CD14-positive monocyte (primary cell): ENCODE measurements around the gene ALDH18A1. TPM values are rescaled to one million over a fixed set of nuclear protein-coding genes. Genes with fewer than 3 reads are reported as not detected.

Experiments
- DNase-seq, 3 donors: peaks; one replicate each; pipeline ENCODE4 v3.0.0-alpha.2; 2011 to 2022
- H2AFZ ChIP-seq: 2 replicates; pipeline ENCODE4 v1.6.0; 2012; ENCODE audit warnings: mild to moderate bottlenecking, low read depth, low read length, inconsistent platforms; ENCODE audit not compliant: insufficient read depth, poor library complexity, severe bottlenecking
- H3K27ac ChIP-seq, 2 donors: 1 replicate in 1 of 2; 2 replicates in 1 of 2; pipeline ENCODE4 v1.5.1; 2012 to 2013; ENCODE audit warnings: low read length in 2 of 2, control low read depth in 1 of 2, inconsistent platforms in 1 of 2, low read depth in 1 of 2, mild to moderate bottlenecking in 1 of 2
- H3K27me3 ChIP-seq, 2 donors: one replicate each; pipeline versions ENCODE4 v1.6.0 to v1.6.1; 2011 to 2013; ENCODE audit warnings: low read length in 2 of 2; ENCODE audit not compliant: control insufficient read depth in 2 of 2, insufficient read depth in 2 of 2
- H3K36me3 ChIP-seq, 2 donors: replicated peaks in 1 of 2; 1 replicate in 1 of 2; 2 replicates in 1 of 2; pipeline versions ENCODE4 v1.5.1 to v1.6.1; 2012 to 2013; ENCODE audit warnings: low read length in 2 of 2, control low read depth in 1 of 2, inconsistent platforms in 1 of 2, mild to moderate bottlenecking in 1 of 2; ENCODE audit not compliant: insufficient read depth in 2 of 2, control insufficient read depth in 1 of 2
- H3K4me1 ChIP-seq, 2 donors: 1 replicate in 1 of 2; 2 replicates in 1 of 2; pipeline versions ENCODE4 v1.5.1 to v1.6.1; 2012 to 2013; ENCODE audit warnings: low read length in 2 of 2, control low read depth in 1 of 2, inconsistent platforms in 1 of 2, mild to moderate bottlenecking in 1 of 2, moderate library complexity in 1 of 2; ENCODE audit not compliant: insufficient read depth in 2 of 2, control insufficient read depth in 1 of 2
- H3K4me2 ChIP-seq: replicated peaks from 2 replicates; pipeline ENCODE3; 2012; ENCODE audit warnings: low read length, moderate library complexity, mild to moderate bottlenecking; ENCODE audit not compliant: poor library complexity, severe bottlenecking; ENCODE audit errors: extremely low read depth
- H3K4me3 ChIP-seq, 3 experiments: fragments of 200-600 bp in 1 of 3; sonication (generic) in 1 of 3; replicated peaks in 1 of 3; 1 replicate in 2 of 3; 2 replicates in 1 of 3; pipeline ENCODE4 v1.5.1; 2011 to 2013; ENCODE audit warnings: low read length in 3 of 3, mild to moderate bottlenecking in 3 of 3, control low read depth in 2 of 3, low read depth in 2 of 3, inconsistent platforms in 1 of 3, moderate library complexity in 1 of 3
- H3K79me2 ChIP-seq: 2 replicates; pipeline ENCODE4 v1.6.0; 2012; ENCODE audit warnings: mild to moderate bottlenecking, control low read depth, inconsistent platforms, low read length, moderate library complexity; ENCODE audit not compliant: insufficient read depth
- H3K9ac ChIP-seq: 2 replicates; pipeline ENCODE4 v1.6.0; 2017; ENCODE audit warnings: low read length, mild to moderate bottlenecking; ENCODE audit not compliant: insufficient read depth, poor library complexity, severe bottlenecking
- H3K9me3 ChIP-seq, 2 donors: replicated peaks in 1 of 2; 1 replicate in 1 of 2; 2 replicates in 1 of 2; pipeline versions ENCODE4 v1.5.1 to v1.6.1; 2012 to 2013; ENCODE audit warnings: low read length in 2 of 2, control low read depth in 1 of 2; ENCODE audit not compliant: control insufficient read depth in 1 of 2, insufficient read depth in 1 of 2
- H4K20me1 ChIP-seq: 2 replicates; pipeline ENCODE4 v1.6.0; 2012; ENCODE audit warnings: mild to moderate bottlenecking, low read length, control low read depth, moderate library complexity; ENCODE audit not compliant: insufficient read depth
- H3K27ac Mint-ChIP-seq, 7 donors: one replicate each; pipeline ENCODE4 v1.8.0; 2020; ENCODE audit warnings: mild to moderate bottlenecking in 7 of 7, mixed read lengths in 7 of 7, moderate library complexity in 6 of 7, inconsistent platforms in 2 of 7
- H3K27me3 Mint-ChIP-seq, 3 donors: one replicate each; pipeline ENCODE4 v1.8.0; 2021 to 2022; ENCODE audit warnings: low read depth in 3 of 3, mild to moderate bottlenecking in 3 of 3, mixed read lengths in 3 of 3, moderate library complexity in 3 of 3, inconsistent platforms in 1 of 3
- H3K36me3 Mint-ChIP-seq, 2 donors: one replicate each; pipeline ENCODE4 v1.8.0; 2020; ENCODE audit warnings: mixed read lengths in 2 of 2, inconsistent platforms in 1 of 2, mild to moderate bottlenecking in 1 of 2
- H3K4me1 Mint-ChIP-seq: one replicate; pipeline ENCODE4 v1.8.0; 2020; ENCODE audit warnings: mild to moderate bottlenecking, mixed read lengths
- H3K4me3 Mint-ChIP-seq, 2 donors: one replicate each; pipeline ENCODE4 v1.8.0; 2020; ENCODE audit warnings: mild to moderate bottlenecking in 2 of 2, mixed read lengths in 2 of 2, moderate library complexity in 1 of 2
- H3K9me3 Mint-ChIP-seq, 7 donors: one replicate each; pipeline ENCODE4 v1.8.0; 2020 to 2022; ENCODE audit warnings: mixed read lengths in 7 of 7, mild to moderate bottlenecking in 6 of 7, moderate library complexity in 6 of 7, inconsistent platforms in 2 of 7
- WGBS: methylation state at CpG from one replicate; pipeline ENCODE4 v1.1.5; 2013; ENCODE audit warnings: missing lambda C conversion rate; ENCODE audit not compliant: insufficient coverage; 5-methylcytosine and 5-hydroxymethylcytosine counted together
- intact Hi-C, 2 donors: fragments of 100-400 bp; cut with micrococcal nuclease; formaldehyde crosslinking; loops; one replicate each; pipeline versions ENCODE4 v1.15.0 to v1.15.1; 2023
- polyA plus RNA-seq, 3 donors: library from polyadenylated mRNA; depleted of rRNA in 1 of 3; unstranded in 2 of 3; stranded (reverse) in 1 of 3; fragments of 300-500 nt in 2 of 3; fragments of >200 nt in 1 of 3; fragmentation: Illumina TruSeq in 2 of 3; gene quantifications; 1 replicate in 2 of 3; 2 replicates in 1 of 3; pipeline ENCODE4 v1.2.3, GENCODE V29; 2012 to 2021
- TF ChIP-seq, protein P1 (sequence below): fragments of 200-600 bp; IDR thresholded peaks from one replicate; pipeline ENCODE4 v1.8.0; 2022; ENCODE audit warnings: antibody characterized with exemption, mild to moderate bottlenecking

ALDH18A1 gene
- polyA plus RNA-seq, 3 donors = 1.7 to 2.6 (median 2.6) TPM

DNA sequence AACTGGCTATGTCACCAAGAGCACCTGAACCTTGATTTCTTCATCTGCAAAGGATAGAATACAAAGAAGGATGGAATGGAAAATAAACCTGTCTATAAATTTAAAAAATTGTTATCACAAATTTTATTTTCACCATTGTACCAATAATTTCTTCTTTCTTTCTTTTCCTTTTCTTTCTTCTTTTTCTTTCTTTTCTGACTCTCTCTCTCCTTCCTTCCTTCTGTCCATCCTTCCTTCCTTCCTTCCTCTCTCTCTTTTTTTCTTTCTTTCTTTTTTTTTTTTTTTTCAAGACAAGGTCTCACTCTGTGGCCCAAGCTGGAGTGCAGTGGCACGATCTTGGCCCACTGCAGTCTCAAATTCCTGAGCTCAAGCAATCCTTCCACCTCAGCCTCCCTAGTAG, 58.7 kb downstream of the ALDH18A1 start:
- Histone ChIP-seq H3K27ac (no peak overlapping the region), H3K4me2 (no peak overlapping the region), H3K79me2 (no peaks in the 10 kb centered on the region), H3K4me1 (no peaks in the 10 kb centered on the region), H3K36me3 (no peaks in the 10 kb centered on the region), H3K27me3 (no peaks in the 10 kb centered on the region), H2AFZ (no peak overlapping the region), H3K4me3 (no peak overlapping the region), H4K20me1 (no peaks in the 10 kb centered on the region), H3K9me3 (no peaks in the 10 kb centered on the region), H3K9ac (no peak overlapping the region)
- Mint-ChIP-seq H3K27ac (no peak overlapping the region), H3K4me1 (no peaks in the 10 kb centered on the region), H3K27me3 (peaks cover 2 to 8% (median 3%) of the 10 kb centered on the region in 3 donors), H3K4me3 (no peak overlapping the region), H3K9me3 (peaks cover 0 to 5% (median 0%) of the 10 kb centered on the region in 7 donors), H3K36me3 (no peaks in the 10 kb centered on the region)
- intact Hi-C loops = no loop called here
- no peak for DNase-seq
- TF ChIP-seq, protein P1, sequence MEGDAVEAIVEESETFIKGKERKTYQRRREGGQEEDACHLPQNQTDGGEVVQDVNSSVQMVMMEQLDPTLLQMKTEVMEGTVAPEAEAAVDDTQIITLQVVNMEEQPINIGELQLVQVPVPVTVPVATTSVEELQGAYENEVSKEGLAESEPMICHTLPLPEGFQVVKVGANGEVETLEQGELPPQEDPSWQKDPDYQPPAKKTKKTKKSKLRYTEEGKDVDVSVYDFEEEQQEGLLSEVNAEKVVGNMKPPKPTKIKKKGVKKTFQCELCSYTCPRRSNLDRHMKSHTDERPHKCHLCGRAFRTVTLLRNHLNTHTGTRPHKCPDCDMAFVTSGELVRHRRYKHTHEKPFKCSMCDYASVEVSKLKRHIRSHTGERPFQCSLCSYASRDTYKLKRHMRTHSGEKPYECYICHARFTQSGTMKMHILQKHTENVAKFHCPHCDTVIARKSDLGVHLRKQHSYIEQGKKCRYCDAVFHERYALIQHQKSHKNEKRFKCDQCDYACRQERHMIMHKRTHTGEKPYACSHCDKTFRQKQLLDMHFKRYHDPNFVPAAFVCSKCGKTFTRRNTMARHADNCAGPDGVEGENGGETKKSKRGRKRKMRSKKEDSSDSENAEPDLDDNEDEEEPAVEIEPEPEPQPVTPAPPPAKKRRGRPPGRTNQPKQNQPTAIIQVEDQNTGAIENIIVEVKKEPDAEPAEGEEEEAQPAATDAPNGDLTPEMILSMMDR = no peak
- WGBS = 88% methylated on average over 1 of the region's 1 CpG

DNA sequence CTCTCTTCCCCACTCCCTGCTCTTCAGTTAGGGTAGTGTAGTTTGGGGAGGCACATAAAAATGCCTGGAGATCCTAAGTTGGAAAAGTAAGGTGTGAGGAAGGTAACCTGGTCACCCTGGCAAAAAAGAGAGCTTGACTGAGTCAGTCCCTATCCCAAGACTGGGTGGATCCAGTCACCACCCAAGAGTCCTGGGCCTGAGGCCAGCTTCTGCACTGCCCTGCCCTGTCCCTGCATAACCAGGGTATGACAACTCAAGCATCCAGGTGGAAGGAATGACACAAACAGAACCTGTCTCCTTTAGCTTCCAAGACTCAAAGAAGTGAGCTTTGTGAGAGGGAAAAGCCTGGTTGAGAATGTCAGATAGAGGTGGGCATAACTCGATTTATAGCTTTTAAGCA, 68.5 kb downstream of the ALDH18A1 start:
- intact Hi-C loops = no loop called here
- no peak overlapping the region for H3K9ac ChIP-seq
- H3K27ac ChIP-seq = no peak overlapping the region
- H3K4me1 Mint-ChIP-seq = no peaks in the 10 kb centered on the region
- H3K4me3 Mint-ChIP-seq = no peak overlapping the region
- peaks cover 0 to 3% (median 0%) of the 10 kb centered on the region in 7 donors for H3K9me3 Mint-ChIP-seq
- no peaks in the 10 kb centered on the region for H3K79me2 ChIP-seq
- no peaks in the 10 kb centered on the region for H3K27me3 ChIP-seq
- WGBS = 71% methylated on average over 1 of the region's 1 CpG
- no peak overlapping the region for H3K4me3 ChIP-seq
- no peaks in the 10 kb centered on the region for H3K4me1 ChIP-seq
- no peak overlapping the region for H2AFZ ChIP-seq
- DNase-seq = no peak
- H3K36me3 ChIP-seq = no peaks in the 10 kb centered on the region
- H3K9me3 ChIP-seq = no peaks in the 10 kb centered on the region
- no peaks in the 10 kb centered on the region for H3K36me3 Mint-ChIP-seq
- no peaks in the 10 kb centered on the region for H4K20me1 ChIP-seq
- no peak overlapping the region for H3K27ac Mint-ChIP-seq
- H3K27me3 Mint-ChIP-seq = peaks cover 3 to 13% (median 12%) of the 10 kb centered on the region in 3 donors
- TF ChIP-seq, protein P1 = no peak
- no peak overlapping the region for H3K4me2 ChIP-seq
